Retinal pigment epithelial cell (primary cell): Measurements from ENCODE around the gene PIK3C2G.

Source experiments
- DNase-seq: peaks from one replicate; pipeline ENCODE4 v3.0.0-alpha.2; 2010; ENCODE audit warnings: low read depth
- H3K4me3 ChIP-seq: 2 replicates; pipeline ENCODE4 v1.5.1; 2011; ENCODE audit warnings: mild to moderate bottlenecking, low read length, control low read depth, moderate library complexity
- TF ChIP-seq, protein P1 (sequence below): conservative IDR thresholded peaks from 2 replicates; pipeline ENCODE4 v1.5.1; 2011; ENCODE audit warnings: low read depth, low read length, control low read depth, inconsistent platforms

The PIK3C2G gene

DNA sequence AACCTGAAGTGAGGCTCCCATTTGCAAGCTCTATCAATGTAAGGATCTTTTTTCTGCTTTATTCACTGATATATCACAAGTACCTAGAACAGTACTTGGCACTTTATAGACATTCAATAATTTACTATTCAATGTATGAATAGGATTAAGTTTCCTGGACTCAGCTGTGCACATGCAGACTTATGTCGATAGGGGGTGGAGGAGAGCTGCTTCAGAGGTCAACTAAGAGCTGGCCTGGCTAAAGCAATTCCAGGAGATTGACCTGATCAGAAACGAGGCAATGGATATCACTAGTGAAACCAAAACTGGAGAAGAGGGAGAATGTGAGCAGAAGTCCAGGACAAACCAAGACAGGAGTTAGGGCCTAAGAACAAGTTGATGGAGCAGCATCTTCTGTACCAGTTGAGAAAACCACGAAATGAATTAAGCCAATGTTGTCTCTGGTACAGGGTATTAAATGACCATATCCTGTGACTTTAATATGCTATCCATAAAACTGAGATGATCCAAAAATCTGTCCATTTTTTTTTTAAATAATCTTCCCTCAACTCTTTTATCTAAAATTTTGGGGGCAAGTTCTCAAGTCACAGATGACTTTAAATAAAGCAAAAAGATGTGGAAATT, 169.2 kb downstream of the PIK3C2G start:
- no peak for DNase-seq
- TF ChIP-seq, protein P1, sequence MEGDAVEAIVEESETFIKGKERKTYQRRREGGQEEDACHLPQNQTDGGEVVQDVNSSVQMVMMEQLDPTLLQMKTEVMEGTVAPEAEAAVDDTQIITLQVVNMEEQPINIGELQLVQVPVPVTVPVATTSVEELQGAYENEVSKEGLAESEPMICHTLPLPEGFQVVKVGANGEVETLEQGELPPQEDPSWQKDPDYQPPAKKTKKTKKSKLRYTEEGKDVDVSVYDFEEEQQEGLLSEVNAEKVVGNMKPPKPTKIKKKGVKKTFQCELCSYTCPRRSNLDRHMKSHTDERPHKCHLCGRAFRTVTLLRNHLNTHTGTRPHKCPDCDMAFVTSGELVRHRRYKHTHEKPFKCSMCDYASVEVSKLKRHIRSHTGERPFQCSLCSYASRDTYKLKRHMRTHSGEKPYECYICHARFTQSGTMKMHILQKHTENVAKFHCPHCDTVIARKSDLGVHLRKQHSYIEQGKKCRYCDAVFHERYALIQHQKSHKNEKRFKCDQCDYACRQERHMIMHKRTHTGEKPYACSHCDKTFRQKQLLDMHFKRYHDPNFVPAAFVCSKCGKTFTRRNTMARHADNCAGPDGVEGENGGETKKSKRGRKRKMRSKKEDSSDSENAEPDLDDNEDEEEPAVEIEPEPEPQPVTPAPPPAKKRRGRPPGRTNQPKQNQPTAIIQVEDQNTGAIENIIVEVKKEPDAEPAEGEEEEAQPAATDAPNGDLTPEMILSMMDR, result peak; percentile 95

DNA sequence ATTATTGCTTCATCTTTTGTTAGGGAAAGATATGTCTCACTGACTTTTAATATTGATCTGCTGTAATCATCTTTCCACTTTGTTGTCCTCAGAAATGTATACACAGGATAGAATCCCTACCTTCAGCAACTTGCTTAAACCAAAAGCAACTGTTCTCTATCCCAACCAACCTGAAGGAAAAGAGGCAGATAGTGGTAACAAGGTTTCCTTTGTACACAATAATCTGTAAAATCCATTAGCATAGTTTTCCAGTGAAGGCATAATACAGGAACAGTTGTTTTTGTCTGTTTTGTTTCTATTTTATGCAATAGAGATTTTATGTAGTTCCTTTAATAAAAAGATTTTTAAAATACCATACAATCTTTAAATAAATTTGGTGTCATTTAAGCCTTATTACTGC, 170.5 kb downstream of the PIK3C2G start:
- TF ChIP-seq, protein P1, result no peak

More for the DNA sequence above, 169.2 kb downstream of the PIK3C2G start:
- no peak overlapping the region for H3K4me3 ChIP-seq

DNA sequence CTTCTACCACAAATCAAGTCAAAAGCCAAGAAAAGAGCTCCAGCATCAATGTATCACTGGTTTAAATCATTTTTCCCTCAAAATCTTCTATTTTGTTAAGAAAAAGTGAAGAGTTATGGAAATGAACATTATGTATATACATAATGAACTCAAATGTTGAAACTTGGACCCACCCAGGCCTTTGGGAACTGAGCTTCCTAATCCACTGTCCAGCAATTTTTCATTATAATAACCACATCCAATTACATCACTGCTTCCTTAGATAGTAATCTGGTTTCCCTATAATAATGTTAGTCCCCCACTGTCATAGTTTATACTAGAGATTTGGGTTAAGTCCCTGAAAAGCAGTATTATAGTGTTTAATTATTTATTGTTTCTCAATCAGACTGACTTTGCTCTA, 170.9 kb downstream of the PIK3C2G start:
- TF ChIP-seq, protein P1, result no peak
- DNase-seq, result no peak
- H3K4me3 ChIP-seq, result no peak overlapping the region

More for the DNA sequence above, 170.5 kb downstream of the PIK3C2G start:
- H3K4me3 ChIP-seq, result no peak overlapping the region
- DNase-seq, result no peak

DNA sequence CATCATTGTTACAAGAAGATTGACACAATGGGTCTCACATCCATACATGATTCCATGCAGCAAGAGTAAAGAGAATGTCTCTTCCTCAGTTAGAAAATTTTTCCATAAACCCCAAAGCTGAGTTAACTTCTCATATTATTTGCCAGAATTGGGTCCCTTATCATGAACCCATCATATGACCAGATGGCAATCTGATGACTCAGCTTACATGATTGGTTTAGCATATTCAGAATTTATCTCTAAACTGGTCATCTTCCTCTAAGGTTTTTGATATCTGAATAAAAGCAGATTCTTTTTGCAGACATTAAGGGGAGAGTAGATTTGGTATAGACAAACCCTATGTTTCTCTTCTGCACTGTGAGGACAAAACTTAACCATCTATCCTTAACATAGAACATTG, 174.9 kb downstream of the PIK3C2G start:
- TF ChIP-seq, protein P1, result no peak
- no peak for DNase-seq
- no peak overlapping the region for H3K4me3 ChIP-seq

DNA sequence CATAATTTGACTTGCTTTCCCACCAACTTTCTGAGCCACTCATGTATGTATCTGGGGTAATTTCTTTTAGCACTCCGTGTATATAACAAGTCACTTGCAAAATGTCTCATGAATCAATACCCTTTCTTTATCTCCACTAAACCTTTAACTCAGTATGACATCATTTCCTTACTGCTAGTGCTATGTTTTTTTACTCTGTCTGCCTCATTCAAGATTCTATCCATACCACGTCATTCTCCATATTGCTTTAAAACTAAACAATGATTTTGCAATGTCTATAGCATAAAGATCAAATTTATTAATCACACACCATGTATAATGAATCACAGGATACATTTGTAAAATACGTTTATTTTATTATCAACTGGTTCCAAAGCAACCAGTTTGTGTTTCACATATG, 178.2 kb downstream of the PIK3C2G start:
- DNase-seq, result no peak
- H3K4me3 ChIP-seq, result no peak overlapping the region
- TF ChIP-seq, protein P1, result no peak

DNA sequence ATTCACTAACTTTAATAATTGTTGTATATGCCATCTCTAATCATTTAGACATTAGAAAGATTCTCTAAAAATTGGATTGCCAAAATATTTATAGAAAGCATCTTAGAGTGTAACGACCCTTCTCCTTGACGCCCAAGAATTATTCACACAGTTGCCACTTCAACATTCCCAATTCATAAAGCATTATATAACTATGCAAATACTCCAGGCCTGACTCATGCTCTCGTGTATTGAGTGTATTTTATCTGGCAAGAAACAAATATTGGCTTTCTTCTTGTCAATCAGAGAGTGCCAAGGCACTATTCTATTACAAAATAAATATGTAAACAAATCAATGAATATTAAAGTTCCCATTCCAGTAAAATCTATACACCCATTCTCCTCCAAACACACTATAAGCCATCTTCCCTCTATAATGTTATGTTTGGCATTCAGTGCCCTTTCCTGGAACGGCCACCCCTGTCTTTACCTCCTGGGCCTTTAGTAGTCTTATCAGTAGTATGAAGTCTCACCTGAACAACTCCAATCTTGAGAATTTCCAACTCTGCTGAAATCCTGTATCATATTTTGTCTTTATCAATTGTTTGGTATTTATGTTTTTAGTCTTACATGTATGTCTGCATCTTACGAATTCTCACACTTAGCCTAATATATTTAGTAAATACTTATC, 182.6 kb downstream of the PIK3C2G start:
- TF ChIP-seq, protein P1, result no peak
- no peak overlapping the region for H3K4me3 ChIP-seq
- no peak for DNase-seq
